Measurements from ENCODE around the gene CPD. TPM values are rescaled to one million over a fixed set of nuclear protein-coding genes. Genes with fewer than 3 reads are reported as not detected.

Gene CPD
- total and polyA plus RNA-seq, 9 of the 15 experiments (the other 6 are each of a cell fraction or from before 2014, with no cell fraction given): 4.5 to 24.4 (median 20.4) TPM

DNA sequence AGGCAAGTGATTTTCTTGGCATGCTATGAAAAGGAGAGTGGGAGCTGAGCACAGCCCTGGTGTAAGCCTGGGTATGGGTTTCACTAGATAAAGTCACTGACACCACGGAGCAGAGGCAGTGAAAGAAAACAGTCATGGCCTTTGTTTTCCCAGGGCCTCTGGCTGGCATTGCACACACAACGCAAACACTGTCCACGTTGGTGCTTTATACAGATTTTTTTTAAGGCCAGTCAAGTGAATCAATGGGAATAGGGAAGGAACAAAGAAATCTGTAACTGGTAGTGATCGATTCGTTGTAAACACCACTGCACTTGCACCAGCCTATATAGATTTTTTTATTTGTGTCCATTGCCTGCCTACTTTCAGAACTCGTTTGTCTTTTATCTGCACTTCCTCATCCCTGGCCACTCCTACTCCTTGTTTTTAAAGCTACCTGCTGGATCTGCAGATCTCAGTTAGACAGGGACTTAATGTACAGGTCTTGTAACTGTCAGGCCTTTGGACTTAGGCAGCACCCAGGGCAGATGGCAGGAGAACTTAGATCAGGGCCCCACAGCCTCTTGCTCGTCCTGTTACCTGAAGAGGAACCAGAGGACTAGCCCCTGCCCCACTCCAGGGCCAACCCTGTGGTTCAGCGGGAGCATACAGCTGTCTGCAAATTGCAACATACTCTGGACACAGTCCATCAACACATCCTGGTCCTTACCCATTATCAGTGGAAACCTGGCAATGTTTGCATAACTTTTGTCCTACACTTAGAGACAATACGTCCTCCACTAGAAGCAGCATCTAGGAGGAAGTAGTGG is 34.2 kb upstream of the CPD start (continued):
- TF ChIP-seq, protein P1, sequence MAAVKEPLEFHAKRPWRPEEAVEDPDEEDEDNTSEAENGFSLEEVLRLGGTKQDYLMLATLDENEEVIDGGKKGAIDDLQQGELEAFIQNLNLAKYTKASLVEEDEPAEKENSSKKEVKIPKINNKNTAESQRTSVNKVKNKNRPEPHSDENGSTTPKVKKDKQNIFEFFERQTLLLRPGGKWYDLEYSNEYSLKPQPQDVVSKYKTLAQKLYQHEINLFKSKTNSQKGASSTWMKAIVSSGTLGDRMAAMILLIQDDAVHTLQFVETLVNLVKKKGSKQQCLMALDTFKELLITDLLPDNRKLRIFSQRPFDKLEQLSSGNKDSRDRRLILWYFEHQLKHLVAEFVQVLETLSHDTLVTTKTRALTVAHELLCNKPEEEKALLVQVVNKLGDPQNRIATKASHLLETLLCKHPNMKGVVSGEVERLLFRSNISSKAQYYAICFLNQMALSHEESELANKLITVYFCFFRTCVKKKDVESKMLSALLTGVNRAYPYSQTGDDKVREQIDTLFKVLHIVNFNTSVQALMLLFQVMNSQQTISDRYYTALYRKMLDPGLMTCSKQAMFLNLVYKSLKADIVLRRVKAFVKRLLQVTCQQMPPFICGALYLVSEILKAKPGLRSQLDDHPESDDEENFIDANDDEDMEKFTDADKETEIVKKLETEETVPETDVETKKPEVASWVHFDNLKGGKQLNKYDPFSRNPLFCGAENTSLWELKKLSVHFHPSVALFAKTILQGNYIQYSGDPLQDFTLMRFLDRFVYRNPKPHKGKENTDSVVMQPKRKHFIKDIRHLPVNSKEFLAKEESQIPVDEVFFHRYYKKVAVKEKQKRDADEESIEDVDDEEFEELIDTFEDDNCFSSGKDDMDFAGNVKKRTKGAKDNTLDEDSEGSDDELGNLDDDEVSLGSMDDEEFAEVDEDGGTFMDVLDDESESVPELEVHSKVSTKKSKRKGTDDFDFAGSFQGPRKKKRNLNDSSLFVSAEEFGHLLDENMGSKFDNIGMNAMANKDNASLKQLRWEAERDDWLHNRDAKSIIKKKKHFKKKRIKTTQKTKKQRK (IDR thresholded peaks at IDR 0.05; ENCODE audit: borderline replicate concordance, low read depth, low read length): no peak
- TF ChIP-seq, protein P2, sequence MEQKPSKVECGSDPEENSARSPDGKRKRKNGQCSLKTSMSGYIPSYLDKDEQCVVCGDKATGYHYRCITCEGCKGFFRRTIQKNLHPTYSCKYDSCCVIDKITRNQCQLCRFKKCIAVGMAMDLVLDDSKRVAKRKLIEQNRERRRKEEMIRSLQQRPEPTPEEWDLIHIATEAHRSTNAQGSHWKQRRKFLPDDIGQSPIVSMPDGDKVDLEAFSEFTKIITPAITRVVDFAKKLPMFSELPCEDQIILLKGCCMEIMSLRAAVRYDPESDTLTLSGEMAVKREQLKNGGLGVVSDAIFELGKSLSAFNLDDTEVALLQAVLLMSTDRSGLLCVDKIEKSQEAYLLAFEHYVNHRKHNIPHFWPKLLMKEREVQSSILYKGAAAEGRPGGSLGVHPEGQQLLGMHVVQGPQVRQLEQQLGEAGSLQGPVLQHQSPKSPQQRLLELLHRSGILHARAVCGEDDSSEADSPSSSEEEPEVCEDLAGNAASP (IDR thresholded peaks at IDR 0.05): peak; percentile 63; the same call in 1 of the 2 replicates
- TF ChIP-seq HDAC2 (IDR thresholded peaks at IDR 0.05) (peak; percentile 74), NCOR1 (IDR thresholded peaks at IDR 0.05) (peak; percentile 82), DPF2 (IDR thresholded peaks at IDR 0.05) (peak; percentile 79)
